ENCODE results near the gene SLC30A7. TPM values are rescaled to one million over a fixed set of nuclear protein-coding genes. Genes with fewer than 3 reads are reported as not detected.
"Not testable (repeated sequence)": the region's sequence is repeated elsewhere in the genome, so short reads cannot be mapped to it uniquely, and the experiment has no call there.

The SLC30A7 gene
- 35.2 and 39.6 TPM in 2 replicates for total RNA-seq (2014; rRNA removed)
- polyA plus RNA-seq (2012) = 6.4 TPM

GRCh38 chr1:100895540-100896480 is at the start of gene SLC30A7:
Gene SLC30A7, plus strand, starts transcription at chr1:100896090. Its CDS starts 173 bp downstream, at chr1:100896263.
- peak; percentile 88 for DNase-seq (ENCODE audit: low read depth)

GRCh38 chr1:100847361-100848082 is 48.4 kb upstream of the SLC30A7 start:
- DNase-seq (ENCODE audit: low read depth) = no peak

GRCh38 chr1:100851726-100852125 is 44.2 kb upstream of the SLC30A7 start:
- DNase-seq (ENCODE audit: low read depth) = peak; percentile 55

- DNase-seq (ENCODE audit: low read depth) = no peak
Measured at GRCh38 chr1:100852976-100853375, 42.9 kb upstream of the SLC30A7 start.

- DNase-seq (ENCODE audit: low read depth) = peak; percentile 76
Measured at GRCh38 chr1:100855116-100855515, 40.8 kb upstream of the SLC30A7 start.

GRCh38 chr1:100860397-100860991 is 35.4 kb upstream of the SLC30A7 start:
- peak; percentile 67 for DNase-seq (ENCODE audit: low read depth)

GRCh38 chr1:100861379-100861778 is 34.5 kb upstream of the SLC30A7 start:
- peak; percentile 49 for DNase-seq (ENCODE audit: low read depth)

- peak; percentile 74 for DNase-seq (ENCODE audit: low read depth)
Measured at GRCh38 chr1:100862591-100862990, 33.3 kb upstream of the SLC30A7 start.

- peak; percentile 78 for DNase-seq (ENCODE audit: low read depth)
Measured at GRCh38 chr1:100866041-100866900, 29.6 kb upstream of the SLC30A7 start.

GRCh38 chr1:100866901-100867206 is 29.0 kb upstream of the SLC30A7 start:
- DNase-seq (ENCODE audit: low read depth) = no peak

GRCh38 chr1:100868364-100868995 is 27.4 kb upstream of the SLC30A7 start:
- peak; percentile 65 for DNase-seq (ENCODE audit: low read depth)

GRCh38 chr1:100869996-100870395 is 25.9 kb upstream of the SLC30A7 start:
- no peak for DNase-seq (ENCODE audit: low read depth)

- no peak for DNase-seq (ENCODE audit: low read depth)
Measured at GRCh38 chr1:100874433-100874832, 21.5 kb upstream of the SLC30A7 start.

- DNase-seq (ENCODE audit: low read depth) = no peak
Measured at GRCh38 chr1:100875228-100875627, 20.7 kb upstream of the SLC30A7 start.

GRCh38 chr1:100876291-100876690 is 19.6 kb upstream of the SLC30A7 start:
- no peak for DNase-seq (ENCODE audit: low read depth)

- DNase-seq (ENCODE audit: low read depth) = peak; percentile 37
Measured at GRCh38 chr1:100879422-100879821, 16.5 kb upstream of the SLC30A7 start.

- no peak for DNase-seq (ENCODE audit: low read depth)
Measured at GRCh38 chr1:100881687-100882086, 14.2 kb upstream of the SLC30A7 start.

GRCh38 chr1:100882698-100883097 is 13.2 kb upstream of the SLC30A7 start:
- DNase-seq (ENCODE audit: low read depth) = no peak

GRCh38 chr1:100883963-100884362 is 11.9 kb upstream of the SLC30A7 start:
- DNase-seq (ENCODE audit: low read depth) = peak; percentile 77

GRCh38 chr1:100889007-100889406 is 6.9 kb upstream of the SLC30A7 start:
- not testable (repeated sequence) for DNase-seq (ENCODE audit: low read depth)
